ENCODE measurements around the gene ZNF324B.
"Not testable (repeated sequence)": the region's sequence is repeated elsewhere in the genome, so short reads cannot be mapped to it uniquely, and the experiment has no call there.

Gene ZNF324B

GRCh38 chr19:58451358-58452101 lies at the start of gene ZNF324B:
ZNF324B (plus strand) TSS chr19:58451622; CDS start chr19:58453702, 2,080 bp downstream.
- DNase-seq (ENCODE audit: low read depth): peak; percentile 90

- DNase-seq (ENCODE audit: low read depth): no peak
Observed at GRCh38 chr19:58401840-58402421, 49.5 kb upstream of the ZNF324B start.

- DNase-seq (ENCODE audit: low read depth): not testable (repeated sequence)
Observed at GRCh38 chr19:58403920-58404478, 47.4 kb upstream of the ZNF324B start.

- DNase-seq (ENCODE audit: low read depth): no peak
Observed at GRCh38 chr19:58406818-58407657, 44.4 kb upstream of the ZNF324B start.

- DNase-seq (ENCODE audit: low read depth): no peak
Observed at GRCh38 chr19:58407658-58408151, 43.7 kb upstream of the ZNF324B start.

GRCh38 chr19:58408152-58409009 lies 43.0 kb upstream of the ZNF324B start, which contains the start of gene ZNF584:
ZNF584 (plus strand) TSS chr19:58408649; CDS start chr19:58409148, 499 bp downstream.
- peak; percentile 92 for DNase-seq (ENCODE audit: low read depth)

GRCh38 chr19:58409010-58409790 lies 42.2 kb upstream of the ZNF324B start:
- no peak for DNase-seq (ENCODE audit: low read depth)

- DNase-seq (ENCODE audit: low read depth): no peak
Observed at GRCh38 chr19:58416604-58417003, 34.8 kb upstream of the ZNF324B start.

- no peak for DNase-seq (ENCODE audit: low read depth)
Observed at GRCh38 chr19:58417071-58417470, 34.4 kb upstream of the ZNF324B start.

- no peak for DNase-seq (ENCODE audit: low read depth)
Observed at GRCh38 chr19:58428617-58429016, 22.8 kb upstream of the ZNF324B start.

- no peak for DNase-seq (ENCODE audit: low read depth)
Observed at GRCh38 chr19:58429745-58430144, 21.7 kb upstream of the ZNF324B start.

GRCh38 chr19:58434217-58434616 lies 17.2 kb upstream of the ZNF324B start:
- DNase-seq (ENCODE audit: low read depth): no peak

GRCh38 chr19:58439576-58440554 lies 11.6 kb upstream of the ZNF324B start, which contains the start of gene ZNF132:
ZNF132 (minus strand) TSS chr19:58440153; CDS start chr19:58439821, 332 bp downstream.
- DNase-seq (ENCODE audit: low read depth): peak; percentile 100

- no peak for DNase-seq (ENCODE audit: low read depth)
Observed at GRCh38 chr19:58440556-58440955, 10.9 kb upstream of the ZNF324B start.

- DNase-seq (ENCODE audit: low read depth): not testable (repeated sequence)
Observed at GRCh38 chr19:58442986-58443385, 8.4 kb upstream of the ZNF324B start.

GRCh38 chr19:58448860-58449259 lies 2.6 kb upstream of the ZNF324B start:
- DNase-seq (ENCODE audit: low read depth): not testable (repeated sequence)

- DNase-seq (ENCODE audit: low read depth): not testable (repeated sequence)
Observed at GRCh38 chr19:58449980-58450379, 1.4 kb upstream of the ZNF324B start.

GRCh38 chr19:58450856-58451357 lies 515 bp upstream of the ZNF324B start:
- no peak for DNase-seq (ENCODE audit: low read depth)

GRCh38 chr19:58453743-58454142 lies 2.3 kb downstream of the ZNF324B start:
- no peak for DNase-seq (ENCODE audit: low read depth)
